Iris pigment epithelial cell (primary cell): ENCODE results near the gene DHX58.

Experiments
- DNase-seq: peaks from one replicate; pipeline ENCODE4 v3.0.0-alpha.2; 2011; ENCODE audit warnings: low read depth

Gene DHX58

DNA sequence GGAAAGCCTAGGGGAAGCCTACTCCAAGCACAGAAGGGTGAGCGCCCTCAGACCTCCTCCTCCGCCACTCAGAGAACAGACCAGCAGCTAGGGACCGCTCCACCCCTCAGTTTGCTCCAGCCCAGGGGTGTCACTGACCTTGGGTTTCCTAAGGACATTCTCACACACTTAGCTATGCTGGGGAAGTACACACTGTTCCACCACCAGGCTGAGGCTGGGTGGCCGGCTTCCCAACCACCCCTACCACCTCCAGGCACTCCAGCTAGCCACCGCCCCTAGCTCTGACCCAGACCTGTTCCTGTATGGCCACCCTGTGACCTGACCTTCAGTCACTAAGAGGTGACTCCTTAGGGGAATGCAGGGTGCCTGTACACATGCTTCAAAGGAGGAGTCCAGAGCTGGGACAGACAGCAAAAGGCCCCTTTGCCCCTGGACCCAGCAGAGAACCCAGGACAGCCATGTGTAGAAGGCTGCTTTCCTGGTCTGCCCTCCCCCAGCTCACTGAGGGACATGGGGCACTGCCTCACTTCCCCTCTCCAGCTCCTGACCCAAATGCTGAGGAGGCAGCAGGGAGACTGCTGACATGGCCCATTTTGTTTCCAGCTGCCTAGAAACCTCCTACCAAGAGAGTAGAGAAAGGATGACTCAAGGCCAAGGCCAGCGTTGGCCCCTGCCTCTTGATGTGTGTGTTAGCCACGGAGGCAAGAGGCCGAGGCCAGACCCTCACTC lies 16.8 kb upstream of the DHX58 start:
- DNase-seq: no peak

DNA sequence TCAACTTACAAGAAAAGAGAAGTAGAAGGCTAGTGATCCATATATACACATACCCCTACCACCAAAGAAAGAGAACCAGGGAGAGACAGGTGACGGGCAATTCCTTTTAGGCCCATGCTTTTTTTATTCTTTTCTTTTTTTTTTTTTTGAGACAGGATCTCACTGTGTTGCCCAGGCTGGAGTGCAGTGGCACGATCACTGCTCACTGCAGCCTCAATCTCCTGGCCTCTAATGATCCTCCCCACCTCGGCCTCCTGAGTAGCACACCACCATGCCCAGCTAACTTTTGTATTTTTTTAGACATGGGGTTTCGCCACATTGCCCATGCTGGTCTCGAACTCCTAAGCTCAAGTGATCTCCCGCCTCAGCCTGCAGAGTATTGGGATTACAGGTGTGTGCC lies 14.9 kb upstream of the DHX58 start:
- DNase-seq: no peak

- DNase-seq: no peak
These were observed 14.3 kb upstream of the DHX58 start for GRCh38 chr17:42126836-42127235.

DNA sequence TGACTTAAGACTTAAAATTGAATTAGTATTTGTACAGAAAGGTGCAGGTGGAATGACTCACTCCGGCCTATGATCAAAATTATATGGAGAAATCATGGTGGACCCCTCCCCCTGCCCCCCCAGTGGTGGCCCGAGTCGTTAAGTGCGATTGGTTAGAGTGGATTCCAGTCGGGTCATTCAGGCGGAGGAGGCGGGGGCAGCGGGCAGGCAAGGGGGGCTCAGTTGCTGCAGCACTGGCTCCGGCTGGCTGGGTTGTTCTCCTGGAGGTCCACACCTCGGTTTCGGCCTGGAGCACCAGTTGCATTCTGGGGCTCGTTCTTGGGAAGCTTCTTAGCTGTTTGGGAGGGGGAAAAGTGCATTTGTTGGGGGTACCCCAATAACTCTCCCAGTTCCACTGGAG lies 13.1 kb upstream of the DHX58 start:
- no peak for DNase-seq

DNA sequence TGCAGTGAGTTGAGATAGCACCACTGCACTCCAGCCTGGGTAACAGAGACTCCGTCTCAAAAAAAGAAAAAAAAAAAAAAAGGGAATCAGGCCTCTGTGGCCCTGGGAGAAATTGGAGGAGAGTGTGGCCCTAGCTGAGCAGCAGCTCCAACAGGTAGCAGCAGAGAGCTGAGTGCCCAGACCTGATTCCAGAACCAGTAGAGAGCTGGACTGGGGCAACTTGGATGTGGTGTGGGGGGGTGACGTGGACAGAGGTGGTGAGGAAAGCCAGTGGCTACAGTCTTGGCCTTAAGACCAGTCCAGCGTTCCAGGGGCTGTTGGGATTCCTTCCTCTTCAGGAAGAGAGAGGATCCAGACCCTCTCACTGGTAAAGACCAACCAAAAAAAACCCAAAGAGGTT lies 11.7 kb upstream of the DHX58 start:
- no peak for DNase-seq

- DNase-seq: no peak
These were observed 10.1 kb upstream of the DHX58 start, which contains the start of gene HSPB9 for GRCh38 chr17:42122371-42123303. HSPB9 (plus strand) TSS chr17:42122804; CDS start chr17:42122851, 47 bp downstream.

DNA sequence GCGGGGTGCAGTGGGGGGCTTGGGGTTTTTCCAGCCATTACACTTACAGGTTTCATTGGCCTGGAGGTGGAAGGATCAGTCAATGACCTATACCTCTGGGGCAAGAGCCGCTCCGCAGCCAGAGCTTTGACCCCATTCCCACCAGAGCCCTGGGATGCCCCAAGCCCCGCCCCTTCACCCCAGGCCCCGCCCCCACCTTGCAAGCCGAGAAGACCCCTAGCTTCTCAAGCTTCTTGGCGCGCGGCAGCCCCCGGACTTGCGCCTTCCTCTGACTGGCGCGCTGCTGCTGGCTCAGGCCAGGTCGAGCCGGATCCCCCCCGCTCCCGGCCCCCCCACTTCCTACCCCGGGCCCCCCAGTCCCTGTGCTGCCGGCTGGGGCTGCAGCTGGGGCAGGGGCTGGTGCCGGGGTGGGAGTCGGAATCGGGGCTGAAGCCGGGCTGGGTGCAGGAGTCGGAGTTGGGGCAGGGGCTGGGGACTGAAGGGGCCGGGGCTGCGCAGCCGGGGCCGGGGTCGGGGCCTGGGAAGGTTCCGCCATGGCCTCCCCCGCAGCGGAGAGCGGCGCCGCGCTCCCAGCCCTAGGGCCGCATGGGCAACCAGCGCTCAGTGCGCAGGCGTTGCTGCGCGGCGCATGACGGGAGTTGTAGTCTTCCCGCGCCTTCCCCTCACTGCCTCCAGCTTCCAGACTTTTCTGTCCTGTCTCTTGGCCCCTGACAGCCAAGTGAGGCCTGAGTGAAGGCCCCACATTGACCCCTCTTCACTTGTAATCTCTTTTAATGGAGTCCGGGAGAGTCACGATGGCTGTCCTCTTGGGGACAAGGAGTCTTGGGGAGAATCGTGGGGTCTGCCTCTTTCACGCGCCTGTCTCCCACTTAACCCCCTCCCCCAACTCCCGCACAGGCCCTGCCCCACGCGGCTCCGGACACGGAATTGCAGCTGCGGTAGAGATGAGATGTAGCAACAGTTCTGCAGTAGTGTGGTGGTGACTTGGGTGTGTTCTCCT lies 8.6 kb upstream of the DHX58 start, which contains the start of gene KAT2A:
Gene KAT2A (minus strand): TSS at position 598 of the 1,000 bp plus-strand sequence. CDS start 63 bp downstream, at position 535.
- DNase-seq: peak; percentile 73

GRCh38 chr17:42120161-42120769 lies 7.8 kb upstream of the DHX58 start:
- no peak for DNase-seq

- DNase-seq: no peak
These were observed 6.8 kb upstream of the DHX58 start for GRCh38 chr17:42119301-42119700.

GRCh38 chr17:42118545-42118944 lies 6.0 kb upstream of the DHX58 start:
- peak; percentile 37 for DNase-seq

DNA sequence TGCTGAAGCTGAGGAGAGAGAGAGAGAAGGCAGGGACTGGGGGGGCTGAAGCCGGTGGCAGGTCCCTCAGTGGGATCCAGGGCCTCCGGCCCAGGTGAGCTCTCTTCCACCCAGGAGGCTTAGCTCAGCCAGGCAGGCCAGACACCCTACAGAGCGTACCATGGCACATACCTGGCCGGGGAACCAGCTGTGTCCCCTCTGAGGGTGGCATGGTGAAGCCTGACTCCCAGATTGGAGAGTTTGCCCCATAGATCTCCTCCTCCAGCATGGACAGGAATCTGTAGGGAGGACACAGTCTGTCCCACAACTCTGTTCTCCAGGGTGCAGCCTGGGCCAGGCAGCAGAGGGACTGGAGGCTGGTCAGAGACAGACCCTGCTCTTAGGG lies 5.6 kb upstream of the DHX58 start:
- no peak for DNase-seq

DNA sequence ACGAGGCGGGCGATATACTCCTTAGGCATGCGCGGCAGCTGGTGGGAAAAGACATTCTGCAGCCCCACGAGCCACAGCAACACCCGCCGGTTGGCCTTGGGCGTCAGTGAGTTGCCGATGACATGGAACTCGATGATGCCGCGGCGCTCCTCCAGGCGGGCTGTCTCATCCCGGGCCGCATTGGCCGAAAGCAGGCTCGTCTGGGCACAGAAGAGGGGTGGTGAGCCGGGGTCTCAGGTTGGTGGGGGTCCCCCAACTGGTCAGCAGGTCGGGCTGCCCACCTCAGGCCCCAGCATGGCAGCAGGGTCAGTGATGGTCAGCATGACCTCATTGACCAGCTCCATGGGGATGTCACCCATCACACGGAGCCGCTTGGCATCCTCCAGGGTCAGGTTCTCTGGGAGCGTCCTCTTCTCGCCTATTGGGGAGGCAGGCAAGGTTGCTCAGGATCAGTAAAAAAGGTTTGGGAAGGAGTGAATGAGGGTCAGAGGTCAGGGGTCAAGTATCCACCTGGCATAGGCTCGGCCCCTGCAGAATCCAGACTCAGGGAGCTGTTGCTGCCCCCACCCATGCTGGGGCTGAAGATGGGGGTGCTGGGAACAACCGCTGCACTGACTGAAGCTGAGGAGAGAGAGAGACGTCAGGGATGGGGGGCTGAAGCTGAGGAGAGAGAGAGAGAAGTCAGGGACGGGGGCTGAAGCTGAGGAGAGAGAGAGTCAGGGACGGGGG lies 5.0 kb upstream of the DHX58 start:
- no peak for DNase-seq

DNA sequence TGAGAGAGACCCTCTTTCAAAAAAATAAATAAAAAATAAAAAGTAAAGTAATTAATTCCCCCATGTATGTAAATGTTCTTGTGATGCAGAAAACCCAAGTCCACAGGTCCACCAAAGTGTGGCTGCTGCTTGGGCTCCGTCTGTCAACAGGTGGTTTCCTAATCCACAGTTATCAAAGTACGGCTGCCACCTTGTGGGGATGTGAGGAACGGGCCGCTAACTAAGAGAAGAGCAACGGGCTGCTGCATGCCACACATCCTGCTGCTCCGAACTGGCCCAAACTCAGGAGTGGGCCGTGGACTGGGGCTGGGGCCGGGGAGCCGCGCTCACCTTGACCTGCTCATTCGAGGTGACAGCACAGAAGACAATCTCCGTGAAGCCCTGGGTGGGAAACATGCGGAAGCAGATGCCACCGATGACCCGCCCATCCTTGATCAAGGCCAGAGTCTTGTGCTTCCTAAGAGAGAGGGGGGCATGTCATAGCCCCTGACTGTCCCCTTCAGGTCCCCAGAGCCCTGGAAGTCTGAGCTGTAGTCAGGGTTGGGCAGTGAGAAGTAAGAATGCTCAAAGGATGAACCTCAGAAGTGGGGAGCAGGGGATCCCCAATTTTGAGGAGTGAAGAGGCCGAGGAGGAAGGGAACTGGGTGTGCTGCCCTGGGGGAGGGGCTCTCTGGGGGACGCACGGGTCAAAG lies 4.3 kb upstream of the DHX58 start:
- peak; percentile 80 for DNase-seq

DNA sequence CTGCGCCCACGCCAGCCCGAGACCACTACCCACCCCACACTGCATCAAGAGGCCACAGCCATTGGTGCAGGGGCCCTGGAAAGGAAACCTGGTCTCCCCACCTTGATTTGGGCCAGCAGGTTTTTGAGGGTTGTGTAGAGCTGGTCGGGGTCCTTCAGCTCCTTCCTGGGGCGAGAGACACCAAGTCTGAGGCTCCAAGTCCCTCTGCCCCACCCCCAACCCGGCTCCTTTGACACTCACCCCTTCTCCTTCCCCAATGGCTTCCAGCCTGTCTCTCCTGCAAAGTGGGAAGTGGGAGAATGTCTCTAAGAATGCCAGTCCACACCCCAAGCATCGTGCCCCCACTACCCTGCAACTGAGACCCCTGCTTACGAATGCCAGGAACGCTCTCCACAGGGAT lies 1.6 kb upstream of the DHX58 start:
- no peak for DNase-seq

DNA sequence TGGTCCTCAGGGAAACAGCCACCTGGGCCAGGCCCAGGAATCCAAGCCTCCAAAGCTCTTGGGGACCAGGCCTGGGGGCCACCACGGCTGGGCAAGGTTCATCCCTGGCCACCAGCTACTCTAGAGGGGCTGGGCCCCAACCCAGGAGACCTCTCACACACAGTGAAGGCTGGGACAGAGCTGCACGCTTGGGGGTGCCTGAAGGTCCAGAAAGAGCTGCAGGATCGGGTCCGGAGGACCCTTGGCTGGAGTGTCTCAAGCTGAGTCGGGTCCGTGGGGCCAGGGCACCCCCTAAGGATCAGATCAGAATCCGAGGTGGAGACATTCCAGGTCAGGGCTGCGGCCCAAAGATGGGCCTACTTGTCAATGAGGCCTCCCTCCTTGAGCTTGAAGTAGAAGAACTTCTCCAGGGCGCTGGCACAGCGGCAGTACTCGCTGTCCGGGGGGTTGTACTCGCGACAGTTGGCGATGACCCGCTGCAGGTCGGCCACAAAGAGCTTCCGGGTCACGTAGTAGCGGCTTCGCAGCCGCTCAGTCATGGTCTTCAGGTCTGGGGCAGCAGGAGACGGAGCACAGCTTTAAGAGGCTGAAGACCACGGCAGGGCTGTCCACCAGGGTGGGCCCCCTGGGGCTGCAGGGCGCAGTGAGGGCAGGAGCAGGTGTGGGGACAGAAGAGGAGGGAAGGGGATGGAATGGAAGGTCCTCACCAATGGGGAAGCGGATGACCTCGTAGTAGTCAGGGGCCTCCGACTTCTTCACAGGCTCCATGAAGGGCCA lies 967 bp upstream of the DHX58 start:
- DNase-seq: no peak

GRCh38 chr17:42111871-42112551 lies 503 bp downstream of the DHX58 start:
- peak; percentile 57 for DNase-seq

DNA sequence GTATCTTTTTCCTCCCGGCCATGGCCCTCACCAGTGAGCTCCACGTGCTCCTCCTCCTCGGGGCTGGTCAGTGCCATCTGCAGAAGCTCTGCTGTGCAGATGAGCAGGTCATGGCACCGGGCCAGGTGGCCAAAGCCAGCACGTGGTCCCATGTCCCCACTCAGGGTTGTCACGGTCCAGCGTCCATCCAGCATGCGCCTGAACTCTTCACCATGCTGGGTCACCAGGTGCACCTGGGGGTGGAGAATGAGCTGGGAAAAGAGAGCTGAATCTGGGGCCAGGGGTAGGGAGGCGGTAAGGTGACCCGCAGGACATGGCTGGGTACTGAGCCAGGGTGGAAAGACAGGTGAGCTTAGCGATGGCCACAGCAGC lies 1.3 kb downstream of the DHX58 start:
- no peak for DNase-seq
